GM18498 (cell line): ENCODE measurements around the gene MPG.
A peak's percentile ranks its signal among the peaks of the same experiment; 100 is the strongest.

Experiments
- ATAC-seq: cut with Tn5 transposase; IDR thresholded peaks from one replicate; pipeline ENCODE4 v1.9.1; 2021; ENCODE audit warnings: mild to moderate bottlenecking, moderate library complexity; ENCODE audit not compliant: unreplicated experiment

The MPG gene

DNA sequence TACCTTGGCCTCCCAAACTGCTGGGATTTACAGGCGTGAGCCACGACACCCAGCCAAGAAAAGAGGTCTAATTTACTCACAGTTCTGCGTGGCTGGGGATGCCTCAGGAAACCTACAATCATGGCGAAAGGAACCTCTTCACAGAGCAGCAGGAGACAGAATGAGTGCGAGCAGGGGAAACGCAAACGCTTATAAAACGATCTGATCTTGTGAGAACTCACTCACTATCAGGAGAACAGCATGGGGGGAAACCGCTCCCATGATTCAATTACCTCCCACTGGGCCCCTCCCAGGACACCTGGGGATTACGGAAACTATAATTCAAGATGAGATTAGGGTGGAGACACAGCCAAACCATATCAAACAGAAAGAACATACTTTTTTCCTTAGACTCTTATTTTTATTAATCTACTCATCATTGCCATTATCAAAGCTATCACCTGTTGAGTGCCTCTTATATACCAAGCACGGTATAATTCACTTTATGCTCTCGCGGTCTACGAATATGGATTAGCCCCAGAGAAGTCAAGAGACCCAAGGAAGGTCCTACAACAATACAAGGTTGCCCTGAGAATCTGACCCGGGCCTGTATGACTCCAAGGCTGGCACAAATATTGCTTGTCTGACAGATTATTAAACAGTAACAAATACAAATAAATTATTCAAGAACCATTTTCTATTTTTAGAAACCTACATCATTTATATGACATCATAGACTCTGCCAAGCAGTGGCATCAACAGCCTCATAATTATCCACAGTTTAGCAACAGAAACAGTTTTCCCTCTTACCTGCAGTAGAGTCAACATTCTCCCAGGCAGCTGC, 27.0 kb upstream of the MPG start:
- no peak for ATAC-seq

- ATAC-seq = peak; percentile 91
Observed at GRCh38 chr16:53346-54236, 24.4 kb upstream of the MPG start, which contains the start of the genes POLR3K and SNRNP25. POLR3K (minus strand) TSS chr16:53608; CDS start chr16:53586, 22 bp downstream. SNRNP25 (plus strand) TSS chr16:53828; CDS start chr16:54017, 189 bp downstream.

- no peak for ATAC-seq
Observed at GRCh38 chr16:54237-54581, 23.8 kb upstream of the MPG start.

DNA sequence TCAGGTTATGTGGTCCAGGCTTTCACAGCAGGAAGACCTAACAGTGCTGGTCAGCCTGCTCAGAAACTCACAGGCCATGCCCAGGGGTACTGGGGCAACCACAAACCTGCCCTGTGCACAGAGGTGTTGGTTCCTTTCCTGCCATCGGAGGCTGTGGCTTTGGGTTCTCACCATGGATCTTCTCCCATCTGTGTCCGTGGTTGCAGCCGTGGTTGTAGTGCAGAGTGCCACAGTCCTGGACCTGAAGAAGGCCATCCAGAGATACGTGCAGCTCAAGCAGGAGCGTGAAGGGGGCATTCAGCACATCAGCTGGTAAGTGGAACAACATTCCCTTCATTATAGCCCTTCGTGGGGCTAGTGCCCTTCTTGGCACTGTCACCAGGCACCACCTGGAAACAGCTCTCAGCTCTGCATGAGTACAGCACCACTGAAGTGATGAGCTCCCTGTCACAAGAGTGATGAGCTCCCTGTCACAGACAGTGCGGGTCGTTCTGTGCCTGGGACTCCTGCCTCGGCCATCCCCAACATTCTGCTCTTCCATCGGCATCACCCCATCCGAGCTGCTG, 22.4 kb upstream of the MPG start:
- ATAC-seq = no peak

DNA sequence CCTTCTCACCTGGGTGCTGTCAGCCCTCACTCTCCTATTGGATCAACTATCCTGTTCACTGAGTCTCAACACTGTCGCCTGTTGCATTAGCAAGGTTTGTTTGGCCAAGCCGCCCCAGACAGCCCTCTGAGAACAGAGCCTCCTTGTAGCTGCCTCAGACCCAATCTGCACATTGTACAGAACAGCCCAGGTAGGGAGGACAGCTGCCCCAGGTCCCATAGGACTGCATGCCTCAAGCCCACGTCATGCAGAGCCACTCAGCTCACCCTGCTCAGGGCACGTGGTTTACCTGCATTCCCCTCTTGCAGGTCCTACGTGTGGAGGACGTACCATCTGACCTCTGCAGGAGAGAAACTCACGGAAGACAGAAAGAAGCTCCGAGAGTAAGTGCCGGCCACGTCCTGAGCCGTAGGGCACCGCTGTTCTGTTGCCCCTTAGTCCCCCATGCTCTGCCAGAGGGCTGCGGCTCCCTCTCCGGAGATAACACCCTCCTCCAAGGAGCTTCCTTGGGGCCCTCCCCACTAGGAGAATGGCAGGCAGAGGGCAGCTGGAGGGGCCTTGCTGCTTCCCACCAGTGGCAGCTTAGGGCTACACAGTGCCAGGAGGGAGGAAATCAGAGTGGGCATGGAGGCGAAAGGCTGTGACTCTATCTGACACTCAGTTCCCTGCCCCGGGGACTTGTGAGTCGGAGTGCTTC, 21.6 kb upstream of the MPG start:
- ATAC-seq = no peak

GRCh38 chr16:57711-58110, 20.3 kb upstream of the MPG start:
- no peak for ATAC-seq

- no peak for ATAC-seq
Observed at GRCh38 chr16:58491-59439, 19.3 kb upstream of the MPG start.

DNA sequence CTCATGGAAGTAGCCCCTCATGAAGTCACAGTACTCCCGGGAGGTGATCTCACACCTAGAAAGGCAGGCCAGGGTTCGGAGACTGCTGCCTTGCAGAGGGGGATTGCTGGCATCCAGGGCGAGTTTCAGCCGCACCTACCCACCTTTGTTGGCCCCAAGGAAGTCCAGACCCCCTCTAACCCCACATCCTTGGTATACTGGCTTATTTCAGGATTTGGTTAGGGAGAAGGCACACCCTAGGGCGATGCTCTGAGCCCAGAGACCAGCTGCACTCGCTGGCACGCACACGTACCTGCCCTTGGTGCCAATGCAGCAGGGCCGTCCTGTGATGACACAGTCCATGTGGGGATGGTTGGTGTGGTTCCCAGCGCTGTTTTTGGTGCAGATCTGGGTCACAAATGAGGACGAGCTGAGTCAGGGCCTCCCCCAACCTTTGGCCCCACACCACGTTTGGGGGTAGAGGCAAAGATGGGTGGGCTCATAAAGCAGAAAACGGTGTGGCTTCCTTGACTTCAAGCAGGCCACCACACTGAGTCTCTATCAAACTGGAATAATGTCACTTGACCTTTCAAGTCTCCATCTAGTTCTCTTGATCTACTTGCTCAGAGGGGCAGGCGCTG, 18.5 kb upstream of the MPG start:
- no peak for ATAC-seq

DNA sequence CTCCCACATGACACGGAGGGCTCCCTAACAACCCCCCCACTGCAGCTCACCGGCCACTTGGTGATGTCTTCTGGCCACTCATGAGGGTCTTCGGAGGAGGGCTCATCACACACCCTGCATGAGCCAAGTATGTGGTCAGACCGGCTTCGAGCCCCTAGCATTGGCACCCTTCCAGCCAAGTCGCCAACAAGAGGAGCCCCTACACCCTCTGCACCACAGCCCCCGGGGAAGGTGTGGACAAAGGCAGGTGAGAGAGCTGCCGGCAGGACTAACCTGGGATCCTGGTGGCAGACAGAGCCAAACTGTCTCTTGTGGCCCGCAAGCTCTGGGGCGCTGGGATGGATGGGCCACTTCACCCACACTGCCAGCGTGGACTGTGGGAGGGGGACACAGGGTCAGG, 17.9 kb upstream of the MPG start:
- ATAC-seq = no peak

DNA sequence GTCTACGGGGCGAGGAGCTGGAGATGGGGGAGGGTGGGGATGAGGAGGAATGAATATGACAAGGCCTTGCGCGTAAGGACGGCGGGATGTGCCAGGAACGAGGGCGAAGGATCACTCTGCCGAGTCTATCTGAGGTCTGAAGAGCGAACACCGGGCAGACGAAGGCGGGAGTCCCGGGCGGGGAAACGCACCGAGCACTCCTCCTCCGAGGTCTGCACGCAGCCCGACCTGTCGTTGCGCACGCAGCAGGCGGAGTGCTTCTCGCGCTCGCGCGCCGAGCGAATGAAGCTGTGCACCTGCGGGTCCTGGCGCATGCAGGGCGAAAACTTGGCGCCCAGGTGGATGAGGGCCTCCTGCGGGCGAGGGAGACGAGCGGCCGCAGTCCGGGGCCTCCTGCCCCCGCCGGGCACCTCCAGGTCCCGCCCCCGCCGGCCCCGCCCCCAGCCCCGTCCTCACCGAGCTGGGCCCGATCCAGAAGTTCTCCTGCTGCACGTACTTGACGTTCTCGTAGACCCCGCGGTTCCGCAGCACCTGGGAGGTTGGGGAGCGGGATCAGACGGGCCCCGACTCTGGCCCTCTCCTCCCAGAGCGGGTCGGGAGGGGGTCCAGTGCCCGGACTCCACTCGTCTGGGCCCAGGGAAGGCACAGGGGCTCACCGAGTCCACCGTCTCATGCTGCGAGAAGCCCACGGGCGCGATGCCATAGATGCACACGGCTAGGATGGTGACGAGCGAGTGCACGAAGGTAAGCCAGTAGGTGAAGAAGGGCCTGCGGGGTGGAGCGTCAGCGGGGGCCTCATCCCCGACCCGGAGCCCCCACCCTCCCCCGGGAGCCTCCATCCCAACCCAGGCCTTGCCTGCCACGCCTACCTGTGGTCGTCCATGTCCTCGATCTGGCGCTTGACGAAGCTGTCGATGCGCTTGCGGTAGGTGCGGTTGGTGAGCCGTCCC, 16.8 kb upstream of the MPG start:
- ATAC-seq = no peak

- ATAC-seq = no peak
Observed at GRCh38 chr16:61879-62281, 16.1 kb upstream of the MPG start.

DNA sequence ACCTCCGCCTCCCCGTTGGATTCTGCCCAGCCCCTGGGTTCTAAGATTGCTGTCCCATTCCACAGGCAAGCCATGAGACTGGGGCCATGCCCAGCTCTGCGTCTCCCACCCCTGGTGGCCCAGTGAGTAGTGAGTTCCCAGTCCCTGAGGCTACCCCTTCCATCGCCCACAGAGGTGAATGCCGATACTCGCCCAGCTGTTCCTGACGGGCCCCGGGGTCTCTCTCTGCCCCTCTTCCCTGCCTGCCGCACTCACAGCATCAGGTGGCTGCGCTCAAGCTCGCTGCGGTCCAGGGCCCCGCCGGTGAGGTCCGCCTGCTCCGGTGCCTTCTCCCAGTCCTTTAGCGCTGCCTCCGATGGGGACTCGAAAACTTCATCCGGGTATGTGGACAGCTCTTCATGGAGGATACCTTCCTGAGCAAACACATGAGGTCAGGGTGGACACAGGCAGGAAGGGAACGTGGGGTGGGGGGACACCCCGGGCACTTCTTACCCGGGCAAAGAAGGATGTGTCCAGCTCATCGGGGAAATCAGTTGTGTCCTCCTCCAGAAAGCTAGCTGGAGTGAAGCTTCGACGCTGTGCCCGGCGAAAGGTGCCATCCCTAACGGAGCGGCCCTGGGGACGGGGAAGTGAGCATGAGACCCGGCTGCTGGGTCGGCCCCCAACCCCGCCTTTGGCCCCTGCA, 15.6 kb upstream of the MPG start:
- ATAC-seq = no peak

DNA sequence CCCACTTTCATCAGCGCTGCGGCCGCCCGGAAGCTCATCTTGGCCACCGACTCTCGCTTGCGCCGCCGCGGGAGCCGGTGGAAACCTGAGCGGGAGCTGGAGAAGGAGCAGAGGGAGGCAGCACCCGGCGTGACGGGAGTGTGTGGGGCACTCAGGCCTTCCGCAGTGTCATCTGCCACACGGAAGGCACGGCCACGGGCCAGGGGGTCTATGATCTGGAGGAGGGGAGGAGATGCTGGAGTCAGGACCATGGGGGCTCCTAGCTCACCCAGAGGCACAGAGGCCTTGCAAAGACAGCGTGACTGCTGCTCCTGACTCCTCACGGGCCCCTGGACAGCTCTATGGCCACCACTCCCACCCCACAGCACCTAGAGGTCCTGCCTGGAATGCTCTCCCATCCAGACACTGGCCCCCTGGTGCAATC, 15.0 kb upstream of the MPG start:
- ATAC-seq = no peak

GRCh38 chr16:63466-63865, 14.6 kb upstream of the MPG start:
- ATAC-seq = no peak

- ATAC-seq = no peak
Observed at GRCh38 chr16:63998-64913, 13.8 kb upstream of the MPG start.

GRCh38 chr16:64914-65255, 13.1 kb upstream of the MPG start:
- ATAC-seq = no peak

GRCh38 chr16:65745-66144, 12.3 kb upstream of the MPG start:
- no peak for ATAC-seq
